HepG2 (cell line): ENCODE results near the gene DNMT3B. TPM values are rescaled to one million over a fixed set of nuclear protein-coding genes. Genes with fewer than 3 reads are reported as not detected.

ENCODE experiments used
- ATAC-seq: fragments of 200-7000 bp; cut with Tn5 transposase; 3 replicates; pipeline ENCODE4 v1.9.1; 2020; ENCODE audit warnings: mild to moderate bottlenecking, moderate library complexity
- BruUV-seq: library from RNA; stranded (reverse); fragments of 400-500 nt; replicated peaks from 2 replicates; lab custom pipeline; 2021; lab: Mats Ljungman, UMichigan
- CTCF ChIA-PET: fragments of 300-600 bp; formaldehyde crosslinking; extraction: SDS; loops from one replicate; lab custom pipeline; 2021; ENCODE audit warnings: low total read pairs, inconsistent platforms, low intra/inter-chr PET ratio; lab: Yijun Ruan, JAX
- POLR2A ChIA-PET: fragments of 350-600 bp; sonication (Branson Sonifier 250); formaldehyde crosslinking; loops from one replicate; lab custom pipeline; 2020; ENCODE audit warnings: antibody characterized with exemption, inconsistent platforms; lab: Yijun Ruan, JAX
- DNase-seq: peaks from one replicate; pipeline ENCODE4 v3.0.0-alpha.2; 2015; ENCODE audit warnings: low spot score
- FAIRE-seq: peaks from 3 replicates; lab custom pipeline; 2011; peaks lifted over from hg19 to GRCh38; lab: Jason Lieb, UNC
- H2AFZ ChIP-seq: one replicate; pipeline ENCODE4 v1.6.1; 2011; ENCODE audit warnings: low read length, inconsistent platforms
- H3K27ac ChIP-seq: fragments of 300-600 bp; 3 replicates; pipeline ENCODE4 v1.8.0; 2011; ENCODE audit warnings: mixed run types, mild to moderate bottlenecking, mixed read lengths, low read length, inconsistent platforms; ENCODE audit not compliant: insufficient read depth; ENCODE audit errors: extremely low read length
- H3K27me3 ChIP-seq, 2 experiments: fragments of 200-600 bp in 1 of 2; 2 replicates in 1 of 2; 3 replicates in 1 of 2; pipeline versions ENCODE4 v1.6.0 to v1.8.0; 2011; ENCODE audit warnings: low read length in 2 of 2, mild to moderate bottlenecking in 2 of 2, moderate library complexity in 2 of 2, inconsistent platforms in 1 of 2; ENCODE audit not compliant: insufficient read depth in 2 of 2, control insufficient read depth in 1 of 2
- H3K36me3 ChIP-seq, 2 experiments: fragments of 200-600 bp in 1 of 2; replicated peaks in 1 of 2; 2 replicates in 1 of 2; 3 replicates in 1 of 2; pipeline versions ENCODE4 v1.5.1 to v1.8.0; 2011; ENCODE audit warnings: low read length in 2 of 2, inconsistent platforms in 1 of 2; ENCODE audit not compliant: insufficient read depth in 2 of 2, control insufficient read depth in 1 of 2
- H3K4me1 ChIP-seq: 2 replicates; pipeline ENCODE4 v1.5.1; 2012; ENCODE audit warnings: low read length, inconsistent platforms; ENCODE audit not compliant: insufficient read depth
- H3K4me2 ChIP-seq: 2 replicates; pipeline ENCODE4 v1.6.0; 2011; ENCODE audit warnings: low read depth, low read length, inconsistent platforms
- H3K4me3 ChIP-seq, 3 experiments: fragments of 200-600 bp in 1 of 3; sonication (generic), shearing (Covaris generic) in 1 of 3; replicated peaks in 1 of 3; 2 replicates each; pipeline ENCODE4 v1.5.1; 2011 to 2016; ENCODE audit warnings: low read length in 3 of 3, inconsistent platforms in 2 of 3, low read depth in 2 of 3, mild to moderate bottlenecking in 2 of 3, control low read depth in 1 of 3, mixed read lengths in 1 of 3; ENCODE audit not compliant: insufficient read depth in 1 of 3
- H3K79me2 ChIP-seq: one replicate; pipeline ENCODE4 v1.6.1; 2011; ENCODE audit warnings: low read length, inconsistent platforms; ENCODE audit not compliant: insufficient read depth
- H3K9ac ChIP-seq: 2 replicates; pipeline ENCODE4 v1.6.0; 2011; ENCODE audit warnings: mild to moderate bottlenecking, low read depth, low read length, inconsistent platforms; ENCODE audit not compliant: insufficient read depth
- H3K9me3 ChIP-seq: 2 replicates; pipeline ENCODE4 v1.5.1; 2012; ENCODE audit warnings: mild to moderate bottlenecking, low read length
- H4K20me1 ChIP-seq: 2 replicates; pipeline ENCODE4 v1.6.0; 2011; ENCODE audit warnings: inconsistent platforms, mild to moderate bottlenecking, low read length, moderate library complexity; ENCODE audit not compliant: insufficient read depth
- BATF2 ChIP-seq: sonication (generic); formaldehyde crosslinking; IDR thresholded peaks from 2 replicates; pipeline ENCODE4 v1.8.0; 2022; ENCODE audit warnings: mild to moderate bottlenecking, missing genetic modification reagents, moderate library complexity
- CENPBD1 ChIP-seq: sonication (generic); formaldehyde crosslinking; IDR thresholded peaks from 2 replicates; pipeline ENCODE4 v1.8.0; 2022; ENCODE audit warnings: missing genetic modification reagents, low read depth, mild to moderate bottlenecking, borderline replicate concordance
- CREB1 ChIP-seq, 2 experiments: fragments of 450-650 bp in 1 of 2; IDR thresholded peaks; 2 replicates each; pipeline ENCODE4 v1.6.1; 2016 to 2017; ENCODE audit warnings: control low read depth in 1 of 2, mild to moderate bottlenecking in 1 of 2, missing compliant biosample characterization in 1 of 2, missing genetic modification characterization in 1 of 2
- DRAP1 ChIP-seq: IDR thresholded peaks from 2 replicates; pipeline ENCODE4 v1.6.1; 2016; ENCODE audit warnings: missing genetic modification reagents, missing compliant biosample characterization
- GRHL1 ChIP-seq: sonication (generic); formaldehyde crosslinking; conservative IDR thresholded peaks from 2 replicates; pipeline ENCODE4 v1.8.0; 2022; ENCODE audit warnings: missing genetic modification reagents
- MXD1 ChIP-seq: sonication (generic); formaldehyde crosslinking; IDR thresholded peaks from 2 replicates; pipeline ENCODE4 v1.4.0; 2020; ENCODE audit warnings: mild to moderate bottlenecking, missing genetic modification reagents
- MXD3 ChIP-seq: IDR thresholded peaks from 2 replicates; pipeline ENCODE4 v1.6.1; 2016; ENCODE audit warnings: mild to moderate bottlenecking, missing biosample characterization, missing genetic modification reagents
- NFIB ChIP-seq: sonication (generic); formaldehyde crosslinking; IDR thresholded peaks from 2 replicates; pipeline ENCODE4 v1.9.0; 2021; ENCODE audit warnings: missing genetic modification reagents, mild to moderate bottlenecking, borderline replicate concordance
- NR2C2 ChIP-seq: sonication (generic); formaldehyde crosslinking; IDR thresholded peaks from 2 replicates; pipeline ENCODE4 v1.4.0; 2020; ENCODE audit warnings: missing genetic modification reagents, mild to moderate bottlenecking, moderate library complexity, borderline replicate concordance
- NR2F2 ChIP-seq: IDR thresholded peaks from 2 replicates; pipeline ENCODE4 v1.6.1; 2012; ENCODE audit warnings: low read depth, inconsistent platforms, borderline replicate concordance
- NRL ChIP-seq: sonication (generic); formaldehyde crosslinking; IDR thresholded peaks from 2 replicates; pipeline ENCODE4 v1.5.0; 2020; ENCODE audit warnings: missing genetic modification reagents, mild to moderate bottlenecking, moderate library complexity, borderline replicate concordance
- PHF21A ChIP-seq: sonication (generic); formaldehyde crosslinking; IDR thresholded peaks from 2 replicates; pipeline ENCODE4 v1.5.0; 2020; ENCODE audit warnings: mild to moderate bottlenecking, missing genetic modification reagents
- ZBTB46 ChIP-seq: sonication (generic); formaldehyde crosslinking; IDR thresholded peaks from 2 replicates; pipeline ENCODE4 v1.4.0; 2020; ENCODE audit warnings: mild to moderate bottlenecking, missing genetic modification reagents, borderline replicate concordance
- ZFP1 ChIP-seq: IDR thresholded peaks from 2 replicates; pipeline ENCODE4 v1.6.1; 2016
- ZNF138 ChIP-seq: sonication (generic); formaldehyde crosslinking; IDR thresholded peaks from 2 replicates; pipeline ENCODE4 v1.5.0; 2020; ENCODE audit warnings: mild to moderate bottlenecking, low read depth, missing genetic modification reagents
- ZNF24 ChIP-seq: fragments of 450-650 bp; IDR thresholded peaks from 2 replicates; pipeline ENCODE4 v1.6.1; 2017; ENCODE audit warnings: antibody characterized with exemption, mild to moderate bottlenecking
- ZSCAN22 ChIP-seq: sonication (generic); formaldehyde crosslinking; IDR thresholded peaks from 2 replicates; pipeline ENCODE4 v1.4.0; 2020; ENCODE audit warnings: mild to moderate bottlenecking, missing genetic modification reagents
- WGBS: methylation state at CpG from one replicate; pipeline ENCODE4 v1.1.6; 2017; ENCODE audit warnings: low lambda C conversion rate; 5-methylcytosine and 5-hydroxymethylcytosine counted together
- in situ Hi-C: cut with HindIII; loops from 2 replicates; pipeline ENCODE4 v1.10.0; 2017; ENCODE audit warnings: low pct_unique_long_range_greater_than_20kb; ENCODE audit not compliant: extremely low pct_ligation_motif_present
- intact Hi-C: fragments of 100-400 bp; cut with micrococcal nuclease; formaldehyde crosslinking; loops from one replicate; pipeline ENCODE4 v1.10.0; 2022; ENCODE audit not compliant: unreplicated experiment
- polyA plus RNA-seq, 8 experiments: library from polyadenylated mRNA; depleted of rRNA in 3 of 8; stranded (reverse) in 7 of 8; unstranded in 1 of 8; fragments of >200 nt; fragmentation: Illumina TruSeq in 4 of 8; extraction: Trizol in 4 of 8; gene quantifications; 2 replicates each; pipeline versions ENCODE4 v1.2.1 to v1.2.3, GENCODE V29; 2011 to 2016; ENCODE audit warnings: low read depth in 4 of 8, missing spikeins in 1 of 8, mixed read lengths in 1 of 8; ENCODE audit not compliant: insufficient read depth in 1 of 8
- total RNA-seq, 5 experiments: library from RNA; depleted of rRNA; stranded (reverse); fragments of >200 nt; fragmentation: Illumina TruSeq; extraction: Trizol; gene quantifications; 2 replicates each; pipeline ENCODE4 v1.2.3, GENCODE V29; 2016; ENCODE audit warnings: low read depth in 1 of 5

Gene DNMT3B
- total and polyA plus RNA-seq, 2 of the 13 experiments (the other 11 are each of a cell fraction or from before 2014, with no cell fraction given), result 3.8 to 13.9 TPM

GRCh38 chr20:32775336-32775991, 13.3 kb downstream of the DNMT3B start:
- no peak overlapping the region for H2AFZ ChIP-seq
- no peak for FAIRE-seq
- H4K20me1 ChIP-seq, result no peaks in the 10 kb centered on the region
- no TSS peak for BruUV-seq
- ATAC-seq, result no peak
- H3K4me3 ChIP-seq, result no peak overlapping the region
- in situ Hi-C loops, result loop anchor here (5.0 kb wide), 1 partner anchor 103 kb away; the partner anchor contains the start of gene C20orf203
- CTCF ChIA-PET, result interaction anchor here (6.1 kb wide), 1 partner anchor 103 kb away, joined by 203 read pairs; the partner anchor contains the start of gene C20orf203
- 87% methylated on average over 10 of the region's 10 CpGs for WGBS
- no peaks in the 10 kb centered on the region; a peak in 1 of 5 replicates for H3K36me3 ChIP-seq
- H3K79me2 ChIP-seq, result no peaks in the 10 kb centered on the region
- POLR2A ChIA-PET, result no interaction called here
- intact Hi-C loops, result loop anchor here (5.0 to 10.0 kb wide), 2 partner anchors 33 to 251 kb away; partner anchors contain the start of gene COMMD7
- no peak overlapping the region for H3K4me2 ChIP-seq
- no peaks in the 10 kb centered on the region for H3K27me3 ChIP-seq
- H3K4me1 ChIP-seq, result peaks cover 51% of the 10 kb centered on the region
- no peak overlapping the region for H3K27ac ChIP-seq
- H3K9ac ChIP-seq, result no peak overlapping the region
- H3K9me3 ChIP-seq, result no peaks in the 10 kb centered on the region
- DNase-seq, result no peak
- TF ChIP-seq PHF21A (CRISPR knock-in tag), result no peak
- peak; percentile 69 for TF ChIP-seq NR2C2 (CRISPR knock-in tag)
- TF ChIP-seq ZSCAN22, result no peak
- no peak; the same call in 1 of the 2 replicates for TF ChIP-seq NRL
- no peak for TF ChIP-seq GRHL1
- no peak for TF ChIP-seq CREB1 (IDR thresholded peaks at IDR 0.05)
- TF ChIP-seq CREB1 (CRISPR knock-in tag; IDR thresholded peaks at IDR 0.05), result no peak
- TF ChIP-seq ZNF138 (CRISPR knock-in tag), result no peak
- no peak for TF ChIP-seq CENPBD1 (CRISPR knock-in tag)
- no peak for TF ChIP-seq DRAP1 (CRISPR knock-in tag)
- no peak for TF ChIP-seq ZFP1 (CRISPR knock-in tag)
- no peak for TF ChIP-seq ZBTB46 (CRISPR knock-in tag)
- TF ChIP-seq BATF2 (CRISPR knock-in tag), result no peak
- 0 out of 2 replicates have a peak, but pooled peaks have one; percentile 33 for TF ChIP-seq NFIB (CRISPR knock-in tag)
- TF ChIP-seq NR2F2, result no peak
- no peak for TF ChIP-seq MXD3 (CRISPR knock-in tag)
- TF ChIP-seq ZNF24, result no peak
- peak; percentile 43; the same call in 1 of the 2 replicates for TF ChIP-seq MXD1 (CRISPR knock-in tag)
